Measurements from ENCODE around the gene TBC1D14.

GRCh38 chr4:6953751-6954380 is 44.2 kb downstream of the TBC1D14 start:
- TF ChIP-seq, protein P1, sequence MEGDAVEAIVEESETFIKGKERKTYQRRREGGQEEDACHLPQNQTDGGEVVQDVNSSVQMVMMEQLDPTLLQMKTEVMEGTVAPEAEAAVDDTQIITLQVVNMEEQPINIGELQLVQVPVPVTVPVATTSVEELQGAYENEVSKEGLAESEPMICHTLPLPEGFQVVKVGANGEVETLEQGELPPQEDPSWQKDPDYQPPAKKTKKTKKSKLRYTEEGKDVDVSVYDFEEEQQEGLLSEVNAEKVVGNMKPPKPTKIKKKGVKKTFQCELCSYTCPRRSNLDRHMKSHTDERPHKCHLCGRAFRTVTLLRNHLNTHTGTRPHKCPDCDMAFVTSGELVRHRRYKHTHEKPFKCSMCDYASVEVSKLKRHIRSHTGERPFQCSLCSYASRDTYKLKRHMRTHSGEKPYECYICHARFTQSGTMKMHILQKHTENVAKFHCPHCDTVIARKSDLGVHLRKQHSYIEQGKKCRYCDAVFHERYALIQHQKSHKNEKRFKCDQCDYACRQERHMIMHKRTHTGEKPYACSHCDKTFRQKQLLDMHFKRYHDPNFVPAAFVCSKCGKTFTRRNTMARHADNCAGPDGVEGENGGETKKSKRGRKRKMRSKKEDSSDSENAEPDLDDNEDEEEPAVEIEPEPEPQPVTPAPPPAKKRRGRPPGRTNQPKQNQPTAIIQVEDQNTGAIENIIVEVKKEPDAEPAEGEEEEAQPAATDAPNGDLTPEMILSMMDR (conservative IDR thresholded peaks at IDR 0.05; ENCODE audit: low read depth, low read length) = no peak
- no peak for TF ChIP-seq EZH2 (IDR thresholded peaks at IDR 0.05; ENCODE audit: borderline replicate concordance, low read depth, low read length, poor library complexity, severe bottlenecking)
